HG03097 (cell line): Measurements from ENCODE around the gene GRIA4.
"Not testable (repeated sequence)": the region's sequence is repeated elsewhere in the genome, so short reads cannot be mapped to it uniquely, and the experiment has no call there.

Experiments used
- ATAC-seq: cut with Tn5 transposase; IDR thresholded peaks from one replicate; pipeline ENCODE4 v1.9.1; 2021; ENCODE audit not compliant: unreplicated experiment, low FRiP score

GRIA4 gene

GRCh38 chr11:105783216-105783615 lies 173.3 kb downstream of the GRIA4 start:
- no peak for ATAC-seq

GRCh38 chr11:105785850-105786249 lies 176.0 kb downstream of the GRIA4 start:
- not testable (repeated sequence) for ATAC-seq

GRCh38 chr11:105786741-105787140 lies 176.9 kb downstream of the GRIA4 start:
- no peak for ATAC-seq

GRCh38 chr11:105789579-105790420 lies 179.9 kb downstream of the GRIA4 start:
- no peak for ATAC-seq

- no peak for ATAC-seq
Observed at GRCh38 chr11:105790840-105791239, 181.0 kb downstream of the GRIA4 start.

- no peak for ATAC-seq
Observed at GRCh38 chr11:105793092-105793491, 183.2 kb downstream of the GRIA4 start.

GRCh38 chr11:105799263-105799662 lies 189.4 kb downstream of the GRIA4 start:
- ATAC-seq, result no peak

- no peak for ATAC-seq
Observed at GRCh38 chr11:105799728-105800462, 190.0 kb downstream of the GRIA4 start.

GRCh38 chr11:105802390-105802789 lies 192.5 kb downstream of the GRIA4 start:
- no peak for ATAC-seq

GRCh38 chr11:105811242-105811641 lies 201.4 kb downstream of the GRIA4 start:
- no peak for ATAC-seq

GRCh38 chr11:105821372-105821771 lies 211.5 kb downstream of the GRIA4 start:
- no peak for ATAC-seq

GRCh38 chr11:105821781-105822180 lies 211.9 kb downstream of the GRIA4 start:
- no peak for ATAC-seq

- ATAC-seq, result no peak
Observed at GRCh38 chr11:105823495-105824033, 213.7 kb downstream of the GRIA4 start.

GRCh38 chr11:105824457-105825013 lies 214.7 kb downstream of the GRIA4 start:
- ATAC-seq, result no peak

GRCh38 chr11:105825141-105825540 lies 215.3 kb downstream of the GRIA4 start:
- ATAC-seq, result no peak

GRCh38 chr11:105827906-105828305 lies 218.0 kb downstream of the GRIA4 start:
- no peak for ATAC-seq

- peak; percentile 98 for ATAC-seq
Observed at GRCh38 chr11:105829084-105829483, 219.2 kb downstream of the GRIA4 start.

GRCh38 chr11:105834461-105834860 lies 224.6 kb downstream of the GRIA4 start:
- ATAC-seq, result no peak

GRCh38 chr11:105838668-105839384 lies 229.0 kb downstream of the GRIA4 start:
- ATAC-seq, result no peak

- no peak for ATAC-seq
Observed at GRCh38 chr11:105840391-105840790, 230.5 kb downstream of the GRIA4 start.

GRCh38 chr11:105852403-105852802 lies 242.5 kb downstream of the GRIA4 start:
- no peak for ATAC-seq
